C4-2B (cell line): ENCODE results near the gene CNN3.
A peak's percentile ranks its signal among the peaks of the same experiment; 100 is the strongest.

ENCODE experiments used
- H3K27ac ChIP-seq: fragments of 450-650 bp; 2 replicates; pipeline ENCODE4 v1.5.1; 2017
- CTCF ChIP-seq: fragments of 450-650 bp; conservative IDR thresholded peaks from 2 replicates; pipeline ENCODE4 v1.5.1; 2017; ENCODE audit warnings: mild to moderate bottlenecking
- ZFX ChIP-seq: fragments of 450-650 bp; IDR thresholded peaks from 2 replicates; pipeline ENCODE4 v1.6.1; 2017

Gene CNN3

GRCh38 chr1:94936861-94937620 is 10.1 kb upstream of the CNN3 start:
- TF ChIP-seq ZFX (no peak), CTCF (no peak)
- H3K27ac ChIP-seq: no peak overlapping the region

- TF ChIP-seq CTCF (no peak), ZFX (no peak)
- no peak overlapping the region for H3K27ac ChIP-seq
Observed at GRCh38 chr1:94935476-94935875, 8.6 kb upstream of the CNN3 start.

- no peak overlapping the region for H3K27ac ChIP-seq
- no peak for TF ChIP-seq CTCF
- no peak for TF ChIP-seq ZFX
Observed at GRCh38 chr1:94935034-94935433, 8.1 kb upstream of the CNN3 start.

GRCh38 chr1:94934551-94934950 is 7.6 kb upstream of the CNN3 start:
- H3K27ac ChIP-seq: no peak overlapping the region
- no peak for TF ChIP-seq CTCF
- TF ChIP-seq ZFX: no peak

GRCh38 chr1:94931254-94931841 is 4.4 kb upstream of the CNN3 start:
- H3K27ac ChIP-seq: no peak overlapping the region
- no peak for TF ChIP-seq CTCF
- no peak for TF ChIP-seq ZFX

- TF ChIP-seq ZFX (no peak), CTCF (no peak)
- peak overlapping the region; percentile 73 for H3K27ac ChIP-seq
Observed at GRCh38 chr1:94929351-94930217, 2.7 kb upstream of the CNN3 start.

DNA sequence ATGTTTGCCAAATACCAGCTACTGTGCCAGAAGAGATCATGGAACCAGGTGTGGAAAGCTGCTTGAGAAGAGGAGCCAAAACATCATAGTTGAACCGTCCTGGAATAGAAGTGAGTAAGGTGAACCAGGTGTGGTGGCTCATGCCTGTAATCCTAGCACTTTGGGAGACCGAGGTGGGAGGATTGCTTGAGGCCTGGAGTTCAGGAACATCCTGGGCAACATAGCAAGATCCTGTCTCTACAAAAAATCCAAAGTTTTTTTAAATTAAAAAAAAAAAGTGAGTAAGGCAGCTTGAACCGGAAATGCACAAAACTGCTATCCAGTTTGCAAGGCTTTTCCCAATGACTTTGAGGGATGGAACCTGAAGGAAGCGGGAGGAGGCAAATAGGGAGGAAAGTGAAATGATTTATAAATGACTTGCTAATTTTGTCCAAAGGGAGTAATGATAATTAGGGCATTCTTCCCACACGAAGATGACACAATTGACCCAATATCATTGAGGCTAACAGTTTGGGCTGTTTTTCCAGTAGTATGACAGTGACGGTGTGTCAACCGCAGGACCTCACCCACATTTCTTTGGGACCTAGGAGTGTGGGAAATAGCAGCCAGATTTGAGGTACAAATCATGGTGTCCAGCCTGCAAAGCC is 1.5 kb upstream of the CNN3 start:
- TF ChIP-seq ZFX (no peak), CTCF (no peak)
- peak overlapping the region; percentile 48; the same call in 1 of the 2 replicates for H3K27ac ChIP-seq
